Panc1 (cell line): ENCODE data around the gene TNFAIP2.

Experiments used
- POLR2AphosphoS5 ChIP-seq: IDR thresholded peaks from 2 replicates; pipeline ENCODE4 v1.6.1; 2012; ENCODE audit warnings: mild to moderate bottlenecking, low read depth, low read length, moderate library complexity
- SIN3A ChIP-seq: IDR thresholded peaks from 2 replicates; pipeline ENCODE4 v1.6.1; 2012; ENCODE audit warnings: low read depth, mild to moderate bottlenecking, low read length, moderate library complexity, borderline replicate concordance; ENCODE audit not compliant: insufficient read depth
- TCF7L2 ChIP-seq: IDR thresholded peaks from 2 replicates; pipeline ENCODE4 v1.6.1; 2011; ENCODE audit warnings: mild to moderate bottlenecking, low read depth, low read length, inconsistent platforms
- TF ChIP-seq, protein P1 (sequence below): fragments of 450-650 bp; IDR thresholded peaks from 2 replicates; pipeline ENCODE4 v1.5.1; 2017; ENCODE audit warnings: mild to moderate bottlenecking
- TF ChIP-seq, protein P2 (sequence below), 2 experiments: IDR thresholded peaks; 2 replicates each; pipeline ENCODE4 v1.6.1; 2011 to 2012; ENCODE audit warnings: low read depth in 2 of 2, control low read depth in 1 of 2, low read length in 1 of 2, mild to moderate bottlenecking in 1 of 2, moderate library complexity in 1 of 2; ENCODE audit not compliant: insufficient read depth in 1 of 2

DNA sequence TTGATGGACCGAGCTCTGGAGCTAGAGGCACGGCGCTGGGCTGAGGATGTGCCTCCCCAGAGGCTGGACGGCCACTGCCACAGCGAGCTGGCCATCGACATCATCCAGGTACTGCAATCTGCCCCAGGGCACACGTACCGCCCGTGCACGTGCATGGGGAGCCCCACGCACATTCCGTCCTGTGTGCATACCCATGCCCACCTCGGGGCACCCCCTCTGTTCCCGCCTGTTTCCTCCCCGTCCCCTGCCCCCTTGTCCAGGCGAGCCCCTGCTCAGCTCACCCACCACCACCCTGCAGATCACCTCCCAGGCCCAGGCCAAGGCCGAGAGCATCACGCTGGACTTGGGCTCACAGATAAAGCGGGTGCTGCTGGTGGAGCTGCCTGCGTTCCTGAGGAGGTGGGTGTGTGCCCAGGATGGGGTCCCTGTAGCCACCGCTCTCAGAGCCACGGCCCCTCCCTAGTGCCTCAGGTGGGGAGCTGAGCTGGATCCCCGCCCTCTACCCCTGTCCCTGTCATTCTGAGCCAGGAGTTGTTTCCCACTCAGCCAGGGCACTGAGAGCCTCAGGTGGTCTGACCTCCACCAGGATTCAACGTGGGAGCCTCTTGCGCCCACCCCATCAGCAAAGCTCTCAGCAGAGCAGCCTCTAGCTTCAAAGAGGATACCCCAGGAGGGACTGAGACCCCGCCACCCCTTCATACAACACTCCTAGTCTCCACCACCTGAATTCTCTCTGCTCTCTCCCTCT, 6.9 kb downstream of the TNFAIP2 start:
- TF ChIP-seq, protein P1, sequence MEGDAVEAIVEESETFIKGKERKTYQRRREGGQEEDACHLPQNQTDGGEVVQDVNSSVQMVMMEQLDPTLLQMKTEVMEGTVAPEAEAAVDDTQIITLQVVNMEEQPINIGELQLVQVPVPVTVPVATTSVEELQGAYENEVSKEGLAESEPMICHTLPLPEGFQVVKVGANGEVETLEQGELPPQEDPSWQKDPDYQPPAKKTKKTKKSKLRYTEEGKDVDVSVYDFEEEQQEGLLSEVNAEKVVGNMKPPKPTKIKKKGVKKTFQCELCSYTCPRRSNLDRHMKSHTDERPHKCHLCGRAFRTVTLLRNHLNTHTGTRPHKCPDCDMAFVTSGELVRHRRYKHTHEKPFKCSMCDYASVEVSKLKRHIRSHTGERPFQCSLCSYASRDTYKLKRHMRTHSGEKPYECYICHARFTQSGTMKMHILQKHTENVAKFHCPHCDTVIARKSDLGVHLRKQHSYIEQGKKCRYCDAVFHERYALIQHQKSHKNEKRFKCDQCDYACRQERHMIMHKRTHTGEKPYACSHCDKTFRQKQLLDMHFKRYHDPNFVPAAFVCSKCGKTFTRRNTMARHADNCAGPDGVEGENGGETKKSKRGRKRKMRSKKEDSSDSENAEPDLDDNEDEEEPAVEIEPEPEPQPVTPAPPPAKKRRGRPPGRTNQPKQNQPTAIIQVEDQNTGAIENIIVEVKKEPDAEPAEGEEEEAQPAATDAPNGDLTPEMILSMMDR, result no peak
- TF ChIP-seq POLR2AphosphoS5 (no peak; the same call in 1 of the 2 replicates), SIN3A (no peak), TCF7L2 (no peak)
- TF ChIP-seq, protein P2, sequence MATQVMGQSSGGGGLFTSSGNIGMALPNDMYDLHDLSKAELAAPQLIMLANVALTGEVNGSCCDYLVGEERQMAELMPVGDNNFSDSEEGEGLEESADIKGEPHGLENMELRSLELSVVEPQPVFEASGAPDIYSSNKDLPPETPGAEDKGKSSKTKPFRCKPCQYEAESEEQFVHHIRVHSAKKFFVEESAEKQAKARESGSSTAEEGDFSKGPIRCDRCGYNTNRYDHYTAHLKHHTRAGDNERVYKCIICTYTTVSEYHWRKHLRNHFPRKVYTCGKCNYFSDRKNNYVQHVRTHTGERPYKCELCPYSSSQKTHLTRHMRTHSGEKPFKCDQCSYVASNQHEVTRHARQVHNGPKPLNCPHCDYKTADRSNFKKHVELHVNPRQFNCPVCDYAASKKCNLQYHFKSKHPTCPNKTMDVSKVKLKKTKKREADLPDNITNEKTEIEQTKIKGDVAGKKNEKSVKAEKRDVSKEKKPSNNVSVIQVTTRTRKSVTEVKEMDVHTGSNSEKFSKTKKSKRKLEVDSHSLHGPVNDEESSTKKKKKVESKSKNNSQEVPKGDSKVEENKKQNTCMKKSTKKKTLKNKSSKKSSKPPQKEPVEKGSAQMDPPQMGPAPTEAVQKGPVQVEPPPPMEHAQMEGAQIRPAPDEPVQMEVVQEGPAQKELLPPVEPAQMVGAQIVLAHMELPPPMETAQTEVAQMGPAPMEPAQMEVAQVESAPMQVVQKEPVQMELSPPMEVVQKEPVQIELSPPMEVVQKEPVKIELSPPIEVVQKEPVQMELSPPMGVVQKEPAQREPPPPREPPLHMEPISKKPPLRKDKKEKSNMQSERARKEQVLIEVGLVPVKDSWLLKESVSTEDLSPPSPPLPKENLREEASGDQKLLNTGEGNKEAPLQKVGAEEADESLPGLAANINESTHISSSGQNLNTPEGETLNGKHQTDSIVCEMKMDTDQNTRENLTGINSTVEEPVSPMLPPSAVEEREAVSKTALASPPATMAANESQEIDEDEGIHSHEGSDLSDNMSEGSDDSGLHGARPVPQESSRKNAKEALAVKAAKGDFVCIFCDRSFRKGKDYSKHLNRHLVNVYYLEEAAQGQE (IDR thresholded peaks at IDR 0.05; ENCODE audit: insufficient read depth in 1 of 2, low read depth in 2 of 2, low read length in 1 of 2), result no peak
